MM.1S (cell line): ENCODE results near the gene MCF2L2.

ENCODE experiments used
- CTCF ChIP-seq: fragments of 300-600 bp; sonication (generic); IDR thresholded peaks from 2 replicates; pipeline ENCODE4 v1.5.1; 2016; ENCODE audit warnings: antibody characterized with exemption, low read length, mixed read lengths
- EZH2 ChIP-seq: fragments of 300-600 bp; sonication (generic); optimal IDR thresholded peaks from 2 replicates; pipeline ENCODE3; 2017; ENCODE audit warnings: low read depth, mild to moderate bottlenecking, antibody characterized with exemption, low read length, mixed read lengths

GRCh38 chr3:183350164-183350563 is 78.3 kb downstream of the MCF2L2 start:
- no peak for TF ChIP-seq CTCF
- no peak for TF ChIP-seq EZH2
